HEK293T (cell line): ENCODE results near the gene ZNF771.
"Not testable (repeated sequence)": the region's sequence is repeated elsewhere in the genome, so short reads cannot be mapped to it uniquely, and the experiment has no call there.

ENCODE experiments used
- ARNT ChIP-seq: fragments of 450-650 bp; IDR thresholded peaks from 2 replicates; pipeline ENCODE4 v1.6.1; 2017; ENCODE audit warnings: mild to moderate bottlenecking
- BHLHE40 ChIP-seq: fragments of 450-650 bp; IDR thresholded peaks from 2 replicates; pipeline ENCODE4 v1.6.1; 2016; ENCODE audit warnings: mild to moderate bottlenecking, moderate library complexity, borderline replicate concordance
- ELF4 ChIP-seq: fragments of 450-650 bp; IDR thresholded peaks from 2 replicates; pipeline ENCODE4 v1.6.1; 2017; ENCODE audit warnings: antibody characterized with exemption
- FOXK2 ChIP-seq: fragments of 450-650 bp; IDR thresholded peaks from 2 replicates; pipeline ENCODE4 v1.6.1; 2016; ENCODE audit warnings: mild to moderate bottlenecking
- FOXM1 ChIP-seq: fragments of 450-650 bp; IDR thresholded peaks from 2 replicates; pipeline ENCODE4 v1.6.1; 2017; ENCODE audit warnings: mild to moderate bottlenecking, borderline replicate concordance
- L3MBTL2 ChIP-seq: fragments of 450-650 bp; conservative IDR thresholded peaks from 2 replicates; pipeline ENCODE4 v1.6.1; 2016; ENCODE audit warnings: mild to moderate bottlenecking
- LEF1 ChIP-seq: fragments of 450-650 bp; IDR thresholded peaks from 2 replicates; pipeline ENCODE4 v1.6.1; 2017; ENCODE audit warnings: mild to moderate bottlenecking, borderline replicate concordance
- NFRKB ChIP-seq: fragments of 450-650 bp; IDR thresholded peaks from 2 replicates; pipeline ENCODE4 v1.6.1; 2016; ENCODE audit warnings: mild to moderate bottlenecking, moderate library complexity
- SP1 ChIP-seq: fragments of 450-650 bp; IDR thresholded peaks from 2 replicates; pipeline ENCODE4 v1.6.1; 2017
- SUZ12 ChIP-seq: fragments of 450-650 bp; IDR thresholded peaks from 2 replicates; pipeline ENCODE4 v1.6.1; 2016; ENCODE audit warnings: mild to moderate bottlenecking
- TARDBP ChIP-seq: fragments of 450-650 bp; IDR thresholded peaks from 2 replicates; pipeline ENCODE4 v1.6.1; 2016
- ZNF384 ChIP-seq: fragments of 450-650 bp; IDR thresholded peaks from 2 replicates; pipeline ENCODE4 v1.6.1; 2016

DNA sequence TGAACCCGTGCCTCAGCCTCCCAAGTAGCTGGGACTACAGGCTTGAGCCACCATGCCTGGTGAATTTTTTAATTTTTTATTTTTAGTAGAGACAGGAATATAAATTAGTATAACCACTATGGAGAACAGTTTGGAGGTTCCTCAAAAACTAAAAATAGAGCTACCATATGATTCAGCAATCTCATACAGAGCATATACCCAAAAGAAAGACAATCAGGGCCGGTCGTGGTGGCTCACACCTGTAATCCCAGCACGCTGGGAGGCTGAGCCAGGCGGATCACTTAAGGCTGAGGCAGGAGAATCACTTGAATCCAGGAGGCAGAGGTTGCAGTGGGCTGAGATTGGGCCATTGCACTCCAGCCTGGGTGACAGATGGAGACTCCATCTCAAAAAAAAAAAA is 54.0 kb downstream of the ZNF771 start:
- not testable (repeated sequence) for TF ChIP-seq ARNT, BHLHE40, FOXM1, TARDBP, SUZ12, L3MBTL2, FOXK2, SP1, LEF1, ELF4, ZNF384, NFRKB
